PC-9 (cell line): Measurements from ENCODE around the gene CDH18. TPM values are rescaled to one million over a fixed set of nuclear protein-coding genes. Genes with fewer than 3 reads are reported as not detected.
A peak's percentile ranks its signal among the peaks of the same experiment; 100 is the strongest.

Experiments used
- BruUV-seq: library from RNA; stranded (reverse); fragments of 400-500 nt; replicated peaks from 2 replicates; lab custom pipeline; 2021; lab: Mats Ljungman, UMichigan
- CTCF ChIA-PET: fragments of 300-600 bp; sonication (Branson Sonifier 250); formaldehyde crosslinking; loops from one replicate; lab custom pipeline; 2022; ENCODE audit warnings: antibody characterized with exemption; lab: Charles Lee
- POLR2A ChIA-PET: fragments of 300-600 bp; sonication (Branson Sonifier 250); formaldehyde crosslinking; loops from one replicate; lab custom pipeline; 2022; ENCODE audit warnings: antibody characterized with exemption; ENCODE audit not compliant: unreplicated experiment; lab: Charles Lee
- DNase-seq, 2 experiments: peaks; one replicate each; pipeline versions ENCODE4 v3.0.0 to v3.0.0-alpha.2; 2015 to 2022; ENCODE audit warnings: mixed read lengths in 1 of 2
- H2AFZ ChIP-seq: fragments of 200-600 bp; sonication (generic); 2 replicates; pipeline ENCODE4 v1.8.1; 2017; ENCODE audit warnings: antibody characterized with exemption
- H3F3A ChIP-seq: fragments of 200-600 bp; sonication (generic); 2 replicates; pipeline ENCODE4 v1.8.1; 2017; ENCODE audit warnings: antibody characterized with exemption, mild to moderate bottlenecking, low read depth; ENCODE audit not compliant: insufficient read depth
- H3K27ac ChIP-seq: fragments of 200-600 bp; sonication (generic); 2 replicates; pipeline ENCODE4 v1.6.1; 2016; ENCODE audit warnings: mixed run types
- H3K27me3 ChIP-seq: fragments of 200-600 bp; sonication (generic); 2 replicates; pipeline ENCODE4 v1.6.1; 2016; ENCODE audit warnings: low read depth, mixed run types; ENCODE audit not compliant: insufficient read depth
- H3K36me3 ChIP-seq: fragments of 200-600 bp; sonication (generic); 2 replicates; pipeline ENCODE4 v1.6.1; 2016; ENCODE audit warnings: low read depth, mixed run types
- H3K4me1 ChIP-seq: fragments of 200-600 bp; sonication (generic); replicated peaks from 2 replicates; pipeline ENCODE4 v1.6.1; 2016; ENCODE audit warnings: mixed run types; ENCODE audit not compliant: insufficient read depth
- H3K4me2 ChIP-seq: fragments of 200-600 bp; sonication (generic); 2 replicates; pipeline ENCODE4 v1.6.1; 2017; ENCODE audit warnings: mixed run types
- H3K4me3 ChIP-seq: fragments of 200-600 bp; sonication (generic); 2 replicates; pipeline ENCODE4 v1.6.1; 2016; ENCODE audit warnings: mixed run types
- H3K79me2 ChIP-seq: fragments of 200-600 bp; sonication (generic); 2 replicates; pipeline ENCODE4 v1.6.1; 2017; ENCODE audit warnings: low read depth, mixed run types
- H3K9me2 ChIP-seq: fragments of 200-600 bp; sonication (generic); 2 replicates; pipeline ENCODE4 v1.8.1; 2017; ENCODE audit warnings: mild to moderate bottlenecking; ENCODE audit not compliant: insufficient read depth
- H3K9me3 ChIP-seq: fragments of 200-600 bp; sonication (generic); 2 replicates; pipeline ENCODE4 v1.8.1; 2016; ENCODE audit warnings: low read depth; ENCODE audit not compliant: insufficient read depth
- H4K20me1 ChIP-seq: fragments of 200-600 bp; sonication (generic); 2 replicates; pipeline ENCODE4 v1.8.1; 2017; ENCODE audit not compliant: insufficient read depth
- EZH2 ChIP-seq: fragments of 200-600 bp; sonication (generic); IDR thresholded peaks from 2 replicates; pipeline ENCODE4 v1.8.0; 2017; ENCODE audit warnings: antibody characterized with exemption, low read depth
- intact Hi-C: fragments of 100-400 bp; cut with micrococcal nuclease; formaldehyde crosslinking; loops from one replicate; pipeline ENCODE4 v1.10.0; 2022; ENCODE audit not compliant: unreplicated experiment
- total RNA-seq: library from RNA; stranded (reverse); gene quantifications from 2 replicates; pipeline ENCODE4 v1.2.3, GENCODE V29; 2021
- TF ChIP-seq, protein P1 (sequence below): fragments of 200-600 bp; sonication (generic); conservative IDR thresholded peaks from 2 replicates; pipeline ENCODE4 v1.6.1; 2017; ENCODE audit warnings: mixed run types, antibody characterized with exemption, mild to moderate bottlenecking, moderate library complexity

The CDH18 gene
- total RNA-seq, 1 experiment from 2014 or later: not detected

DNA sequence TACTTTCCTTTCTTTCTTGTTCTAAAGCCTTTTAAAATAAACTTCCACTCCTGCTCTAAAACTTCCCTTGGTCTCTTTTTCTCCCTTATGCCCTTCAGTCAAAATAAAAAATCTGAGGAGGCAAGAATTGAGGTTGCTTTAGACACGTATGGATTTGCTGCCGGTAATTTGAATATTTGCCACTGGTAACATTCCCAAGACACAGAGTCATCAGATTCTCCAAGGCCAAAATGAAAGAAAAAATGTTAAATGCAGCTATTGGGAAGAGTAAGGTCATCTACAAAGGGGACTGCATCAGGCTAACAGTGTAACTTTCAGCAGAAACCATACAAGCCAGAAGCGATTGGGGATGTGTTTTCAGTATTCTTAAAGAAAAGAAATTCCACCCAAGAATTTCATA, 311.1 kb downstream of the CDH18 start:
- Histone ChIP-seq H2AFZ (no peak overlapping the region), H3K27ac (no peak overlapping the region), H3K9me2 (no peaks in the 10 kb centered on the region), H3K4me1 (no peaks in the 10 kb centered on the region), H3F3A (no peaks in the 10 kb centered on the region), H3K27me3 (no peaks in the 10 kb centered on the region), H3K4me3 (no peak overlapping the region), H3K9me3 (no peaks in the 10 kb centered on the region), H3K4me2 (no peak overlapping the region), H3K36me3 (no peaks in the 10 kb centered on the region), H4K20me1 (no peaks in the 10 kb centered on the region), H3K79me2 (no peaks in the 10 kb centered on the region)
- no peak for TF ChIP-seq EZH2
- TF ChIP-seq, protein P1, sequence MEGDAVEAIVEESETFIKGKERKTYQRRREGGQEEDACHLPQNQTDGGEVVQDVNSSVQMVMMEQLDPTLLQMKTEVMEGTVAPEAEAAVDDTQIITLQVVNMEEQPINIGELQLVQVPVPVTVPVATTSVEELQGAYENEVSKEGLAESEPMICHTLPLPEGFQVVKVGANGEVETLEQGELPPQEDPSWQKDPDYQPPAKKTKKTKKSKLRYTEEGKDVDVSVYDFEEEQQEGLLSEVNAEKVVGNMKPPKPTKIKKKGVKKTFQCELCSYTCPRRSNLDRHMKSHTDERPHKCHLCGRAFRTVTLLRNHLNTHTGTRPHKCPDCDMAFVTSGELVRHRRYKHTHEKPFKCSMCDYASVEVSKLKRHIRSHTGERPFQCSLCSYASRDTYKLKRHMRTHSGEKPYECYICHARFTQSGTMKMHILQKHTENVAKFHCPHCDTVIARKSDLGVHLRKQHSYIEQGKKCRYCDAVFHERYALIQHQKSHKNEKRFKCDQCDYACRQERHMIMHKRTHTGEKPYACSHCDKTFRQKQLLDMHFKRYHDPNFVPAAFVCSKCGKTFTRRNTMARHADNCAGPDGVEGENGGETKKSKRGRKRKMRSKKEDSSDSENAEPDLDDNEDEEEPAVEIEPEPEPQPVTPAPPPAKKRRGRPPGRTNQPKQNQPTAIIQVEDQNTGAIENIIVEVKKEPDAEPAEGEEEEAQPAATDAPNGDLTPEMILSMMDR: no peak
- DNase-seq: no peak
- intact Hi-C loops: no loop called here
- POLR2A ChIA-PET: no interaction called here
- CTCF ChIA-PET: no interaction called here
- BruUV-seq: no TSS peak

DNA sequence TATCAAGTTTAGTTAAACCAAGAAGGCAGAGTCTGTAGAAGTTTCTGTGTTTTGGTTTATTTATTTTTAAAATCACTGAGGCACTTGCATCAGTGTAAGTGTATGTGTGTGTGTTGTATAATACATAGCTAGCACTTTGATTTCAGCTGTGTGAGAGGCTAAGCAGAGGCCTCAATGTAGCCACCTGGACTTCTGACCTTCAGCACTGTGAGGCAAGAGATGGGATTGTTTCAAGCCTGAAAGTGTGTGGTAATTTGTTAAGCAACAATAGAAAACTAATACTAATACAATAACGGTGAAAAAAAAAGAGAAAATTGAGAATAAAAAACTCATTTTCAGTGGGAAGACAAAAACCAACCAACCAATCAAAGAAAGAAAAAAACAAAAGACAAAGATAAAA, 327.3 kb downstream of the CDH18 start:
- Histone ChIP-seq H3K79me2 (no peaks in the 10 kb centered on the region), H3K27ac (no peak overlapping the region), H3K4me1 (no peaks in the 10 kb centered on the region), H3K36me3 (no peaks in the 10 kb centered on the region), H3K4me2 (no peak overlapping the region), H3F3A (no peaks in the 10 kb centered on the region), H2AFZ (0 out of 2 replicates have a peak overlapping the region, but pooled peaks have one; percentile 1), H3K9me3 (no peaks in the 10 kb centered on the region), H3K9me2 (no peaks in the 10 kb centered on the region), H3K27me3 (no peaks in the 10 kb centered on the region), H3K4me3 (no peak overlapping the region), H4K20me1 (no peaks in the 10 kb centered on the region)
- no peak for DNase-seq
- BruUV-seq: no TSS peak
- ChIA-PET CTCF (no interaction called here), POLR2A (no interaction called here)
- intact Hi-C loops: no loop called here
- TF ChIP-seq, protein P1: no peak
- TF ChIP-seq EZH2: no peak

DNA sequence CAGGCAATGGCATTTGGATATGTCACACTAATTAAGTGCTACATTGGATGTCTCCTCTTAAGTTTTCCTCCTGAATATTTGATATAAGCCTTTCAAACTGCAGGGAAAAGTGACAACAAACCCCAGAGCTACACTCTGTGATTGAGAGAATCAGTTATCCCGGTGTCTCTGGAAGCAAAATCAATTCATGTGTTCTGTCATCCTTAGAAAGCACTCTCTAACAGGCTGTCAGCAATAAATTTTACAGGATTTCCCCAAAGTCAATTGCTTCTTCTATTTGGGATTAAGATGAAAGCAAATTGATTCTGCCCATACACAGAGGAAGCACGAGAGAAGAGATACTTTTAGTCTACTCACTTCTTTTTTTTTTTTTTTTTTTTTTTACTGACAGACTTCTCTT, 332.4 kb downstream of the CDH18 start:
- Histone ChIP-seq H2AFZ (no peak overlapping the region), H4K20me1 (no peaks in the 10 kb centered on the region), H3K27ac (no peak overlapping the region), H3F3A (no peaks in the 10 kb centered on the region), H3K4me2 (no peak overlapping the region), H3K9me3 (no peaks in the 10 kb centered on the region), H3K4me3 (no peak overlapping the region), H3K4me1 (no peaks in the 10 kb centered on the region), H3K36me3 (no peaks in the 10 kb centered on the region), H3K79me2 (no peaks in the 10 kb centered on the region), H3K27me3 (no peaks in the 10 kb centered on the region), H3K9me2 (no peaks in the 10 kb centered on the region)
- intact Hi-C loops: no loop called here
- POLR2A ChIA-PET: no interaction called here
- no TSS peak for BruUV-seq
- CTCF ChIA-PET: no interaction called here
- TF ChIP-seq, protein P1: no peak
- TF ChIP-seq EZH2: no peak
- DNase-seq: no peak
